ENCODE results near the gene VWC2. TPM values are rescaled to one million over a fixed set of nuclear protein-coding genes. Genes with fewer than 3 reads are reported as not detected.

The VWC2 gene
- total and polyA plus RNA-seq, 2 of the 8 experiments (the other 6 are each of a cell fraction or from before 2014, with no cell fraction given), result 0.24 to 0.30 TPM

DNA sequence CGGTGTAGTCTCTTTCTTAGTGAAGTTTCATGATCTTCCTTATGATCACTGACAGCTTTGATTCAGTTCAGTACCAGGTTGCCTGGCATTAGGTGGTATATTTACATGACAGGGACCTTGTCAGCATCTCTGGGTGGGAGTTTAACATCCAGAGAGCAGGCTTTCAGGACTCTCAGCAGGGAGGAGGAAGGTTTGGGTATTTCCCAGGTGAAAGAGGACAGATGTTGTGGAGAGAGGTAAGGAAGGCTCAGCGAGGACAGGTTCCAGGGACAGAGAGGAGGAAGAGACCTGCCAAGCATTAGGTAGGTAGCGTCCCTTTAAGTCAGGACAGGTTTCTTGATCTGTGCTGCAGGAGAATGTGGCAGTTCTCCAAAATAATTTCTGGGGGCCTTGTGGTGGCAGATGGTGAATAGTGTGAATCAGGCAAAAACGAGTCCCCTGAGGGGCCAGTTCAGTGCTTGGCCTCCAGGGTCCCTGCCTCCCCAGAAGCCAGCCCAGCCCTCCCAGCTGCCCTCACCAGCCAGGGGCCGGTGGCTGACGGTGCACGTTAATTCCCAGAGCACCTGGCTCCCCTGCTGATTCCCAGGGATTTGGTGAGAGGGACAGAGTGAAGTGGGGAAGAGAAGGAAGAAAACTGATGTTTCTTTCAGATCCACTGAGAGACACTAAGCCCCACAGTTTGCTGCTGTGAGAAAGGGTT is 82.0 kb downstream of the VWC2 start:
- 0 out of 2 replicates have a peak overlapping the region, but pooled peaks have one; percentile 27 for H2BK12ac ChIP-seq (ENCODE audit: low read depth, low read length)
- H2BK120ac ChIP-seq (replicated peaks; ENCODE audit: low read depth, low read length), result no peak overlapping the region
- no peaks in the 10 kb centered on the region for H4K20me1 ChIP-seq (replicated peaks in 1 of 2; ENCODE audit: control insufficient read depth in 1 of 2, insufficient read depth in 2 of 2, low read length in 2 of 2)
- no peak overlapping the region for H3K23ac ChIP-seq (ENCODE audit: insufficient read length)
- peak overlapping the region; percentile 10 for H4K91ac ChIP-seq (replicated peaks; ENCODE audit: insufficient read length, low read length)
- no peak overlapping the region for H2BK20ac ChIP-seq (ENCODE audit: low read length)
- no peaks in the 10 kb centered on the region for H3K9me3 ChIP-seq (ENCODE audit: insufficient read depth in 2 of 2, low read depth in 1 of 2, low read length in 1 of 2)
- ChIA-PET POLR2A (ENCODE audit: partially characterized antibody) (no interaction called here), CTCF (ENCODE audit: partially characterized antibody) (no interaction called here)
- WGBS, 2 experiments (ENCODE audit: extremely low coverage in 1 of 2, insufficient coverage in 1 of 2, insufficient read length in 1 of 2, insufficient replicate concordance in 2 of 2, low coverage in 1 of 2, low lambda C conversion rate in 2 of 2, missing lambda C conversion rate in 1 of 2), result 45% methylated on average over 7 of the region's 7 CpGs; no CpG with 5 or more reads in 1 of the 2 experiments
- H4K8ac ChIP-seq (ENCODE audit: extremely low read depth, insufficient read depth, low read length), result no peak overlapping the region
- H3K36me3 ChIP-seq (ENCODE audit: control insufficient read depth in 2 of 4, insufficient read depth in 4 of 4, low read length in 3 of 4), result no peaks in the 10 kb centered on the region
- no peak overlapping the region for H3K27ac ChIP-seq (ENCODE audit: low read depth, low read length)
- H2AK5ac ChIP-seq (ENCODE audit: low read depth, low read length), result no peak overlapping the region
- no peak overlapping the region for H3K9ac ChIP-seq (replicated peaks in 1 of 4; ENCODE audit: extremely low read depth in 1 of 4, low read depth in 3 of 4, low read length in 3 of 4)
- peak overlapping the region; percentile 54; the same call in 1 of the 2 replicates for H2BK5ac ChIP-seq (ENCODE audit: low read depth, low read length)
- no peak for DNase-seq (ENCODE audit: low read depth in 1 of 2, low spot score in 2 of 2)
- TF ChIP-seq CHD1 (IDR thresholded peaks at IDR 0.05; ENCODE audit: low read depth, low read length) (no peak), KDM1A (IDR thresholded peaks at IDR 0.05; ENCODE audit: borderline replicate concordance, low read length) (0 out of 2 replicates have a peak, but pooled peaks have one; percentile 24), TCF12 (IDR thresholded peaks at IDR 0.05; ENCODE audit: low read depth, low read length) (0 out of 2 replicates have a peak, but pooled peaks have one; percentile 67), SIN3A (conservative IDR thresholded peaks at IDR 0.05 in 1 of 2, IDR thresholded peaks at IDR 0.05 in 1 of 2; ENCODE audit: low read depth in 1 of 2, low read length in 2 of 2) (no peak)
- peaks cover 4 to 8% (median 6%) of the 10 kb centered on the region in 4 experiments for H3K4me1 ChIP-seq (replicated peaks in 1 of 4; ENCODE audit: control insufficient read depth in 3 of 4, insufficient read depth in 4 of 4, low read length in 3 of 4)
- no peak overlapping the region for H3K14ac ChIP-seq (ENCODE audit: insufficient read length)
- peak overlapping the region; percentile 35 to 37; a peak in 2 of 4 replicates for H3K4me2 ChIP-seq (ENCODE audit: insufficient read depth in 1 of 2, low read depth in 2 of 2, low read length in 2 of 2)
- H3K79me2 ChIP-seq (ENCODE audit: control insufficient read depth in 1 of 2, insufficient read depth in 2 of 2, low read length in 2 of 2), result no peaks in the 10 kb centered on the region
- H3K18ac ChIP-seq (ENCODE audit: extremely low read depth, low read length), result no peak overlapping the region
- no peak overlapping the region; the same call in 1 of the 2 replicates for H2AFZ ChIP-seq (ENCODE audit: low read length)
- FAIRE-seq, result no peak
- H4K5ac ChIP-seq (ENCODE audit: insufficient read length, low read depth, low read length), result no peak overlapping the region
- no peaks in the 10 kb centered on the region for H3K27me3 ChIP-seq (replicated peaks in 1 of 4; ENCODE audit: control insufficient read depth in 3 of 4, extremely low read depth in 1 of 4, insufficient read depth in 3 of 4, low read length in 3 of 4)
- H2BK15ac ChIP-seq (ENCODE audit: low read length), result no peak overlapping the region
- H3K4me3 ChIP-seq (ENCODE audit: extremely low read depth in 1 of 4, insufficient read depth in 2 of 4, low read depth in 3 of 4, low read length in 4 of 4), result no peak overlapping the region
- H3K23me2 ChIP-seq (ENCODE audit: low read depth, low read length), result no peaks in the 10 kb centered on the region
- no peaks in the 10 kb centered on the region for H3K79me1 ChIP-seq (ENCODE audit: low read depth, low read length)
- H3K56ac ChIP-seq (replicated peaks; ENCODE audit: insufficient read length, low read depth, low read length), result no peak overlapping the region
- H3K4ac ChIP-seq (replicated peaks; ENCODE audit: insufficient read length, low read depth, low read length), result no peak overlapping the region

Measured in H1 (cell line).